Thyroid gland (tissue), 4 donors: Measurements from ENCODE around the gene MAML3. TPM values are rescaled to one million over a fixed set of nuclear protein-coding genes. Genes with fewer than 3 reads are reported as not detected.

Experiments
- DNase-seq, 2 donors: peaks; one replicate each; pipeline ENCODE4 v3.0.0-alpha.2; 2019
- H3K27ac ChIP-seq, 3 donors: fragments of 200-600 bp; sonication (generic); 1 replicate in 2 of 3; 2 replicates in 1 of 3; pipeline ENCODE4 v1.5.1; 2016 to 2019; ENCODE audit warnings: mild to moderate bottlenecking in 1 of 3, moderate library complexity in 1 of 3
- H3K27me3 ChIP-seq: fragments of 200-600 bp; sonication (generic); one replicate; pipeline ENCODE4 v1.5.1; 2019
- H3K36me3 ChIP-seq, 2 donors: fragments of 200-600 bp; sonication (generic); one replicate each; pipeline ENCODE4 v1.5.1; 2016 to 2019
- H3K4me1 ChIP-seq, 2 donors: fragments of 200-600 bp; sonication (generic); one replicate each; pipeline ENCODE4 v1.5.1; 2017 to 2019
- H3K4me3 ChIP-seq, 3 donors: fragments of 200-600 bp; sonication (generic); replicated peaks in 1 of 3; 1 replicate in 2 of 3; 2 replicates in 1 of 3; pipeline ENCODE4 v1.5.1; 2016; ENCODE audit warnings: mild to moderate bottlenecking in 1 of 3
- H3K9me3 ChIP-seq: fragments of 200-600 bp; sonication (generic); one replicate; pipeline ENCODE4 v1.5.1; 2017
- POLR2A ChIP-seq, 2 donors: fragments of 450-650 bp; IDR thresholded peaks; one replicate each; pipeline ENCODE4 v1.6.1; 2017; ENCODE audit warnings: antibody characterized with exemption in 2 of 2, mild to moderate bottlenecking in 2 of 2, moderate library complexity in 1 of 2
- WGBS, 2 donors: methylation state at CpG; one replicate each; pipeline ENCODE4 v1.1.5; 2017; 5-methylcytosine and 5-hydroxymethylcytosine counted together
- intact Hi-C: fragments of 100-400 bp; cut with DNase I; formaldehyde crosslinking; loops from one replicate; pipeline ENCODE4 v1.15.1; 2023
- total RNA-seq, 4 donors: library from RNA; depleted of rRNA; stranded (reverse); fragments of >200 nt; gene quantifications; one replicate each; pipeline ENCODE4 v1.2.3, GENCODE V29; 2016
- TF ChIP-seq, protein P1 (sequence below), 6 experiments: fragments of 200-600 bp in 3 of 6; fragments of 450-650 bp in 3 of 6; sonication (generic) in 3 of 6; IDR thresholded peaks; one replicate each; pipeline ENCODE4 v1.5.1; 2016 to 2019; ENCODE audit warnings: antibody characterized with exemption in 6 of 6, mild to moderate bottlenecking in 2 of 6, inconsistent platforms in 1 of 6, moderate library complexity in 1 of 6

The MAML3 gene
- total RNA-seq, 4 donors from 2014 or later: 5.7 to 14.1 (median 11.4) TPM

DNA sequence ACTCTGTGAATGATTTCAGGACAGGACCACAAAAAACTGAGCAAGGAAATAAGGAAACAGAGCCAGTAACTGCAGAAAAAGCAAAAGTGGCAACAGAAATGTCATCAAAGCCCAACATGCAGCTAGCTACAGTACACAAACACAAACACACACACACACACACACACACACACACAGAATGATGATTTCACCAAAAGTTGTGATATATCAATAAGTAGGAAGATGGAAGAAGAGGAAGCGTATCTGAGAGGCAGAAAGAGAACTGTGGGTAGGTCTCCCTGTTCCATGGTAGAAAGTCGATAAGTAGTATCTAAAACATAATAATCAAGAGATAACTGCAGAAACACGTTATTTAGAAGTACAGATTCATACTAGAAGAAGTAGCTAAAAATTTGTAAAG lies 340.1 kb downstream of the MAML3 start:
- Histone ChIP-seq H3K27ac (no peak overlapping the region), H3K36me3 (no peaks in the 10 kb centered on the region), H3K27me3 (no peaks in the 10 kb centered on the region), H3K9me3 (no peaks in the 10 kb centered on the region), H3K4me1 (peaks cover 9% of the 10 kb centered on the region in 2 donors), H3K4me3 (no peak overlapping the region)
- 89 to 92% methylated on average over 3 of the region's 3 CpGs for WGBS, 2 donors
- no peak for DNase-seq
- TF ChIP-seq, protein P1, sequence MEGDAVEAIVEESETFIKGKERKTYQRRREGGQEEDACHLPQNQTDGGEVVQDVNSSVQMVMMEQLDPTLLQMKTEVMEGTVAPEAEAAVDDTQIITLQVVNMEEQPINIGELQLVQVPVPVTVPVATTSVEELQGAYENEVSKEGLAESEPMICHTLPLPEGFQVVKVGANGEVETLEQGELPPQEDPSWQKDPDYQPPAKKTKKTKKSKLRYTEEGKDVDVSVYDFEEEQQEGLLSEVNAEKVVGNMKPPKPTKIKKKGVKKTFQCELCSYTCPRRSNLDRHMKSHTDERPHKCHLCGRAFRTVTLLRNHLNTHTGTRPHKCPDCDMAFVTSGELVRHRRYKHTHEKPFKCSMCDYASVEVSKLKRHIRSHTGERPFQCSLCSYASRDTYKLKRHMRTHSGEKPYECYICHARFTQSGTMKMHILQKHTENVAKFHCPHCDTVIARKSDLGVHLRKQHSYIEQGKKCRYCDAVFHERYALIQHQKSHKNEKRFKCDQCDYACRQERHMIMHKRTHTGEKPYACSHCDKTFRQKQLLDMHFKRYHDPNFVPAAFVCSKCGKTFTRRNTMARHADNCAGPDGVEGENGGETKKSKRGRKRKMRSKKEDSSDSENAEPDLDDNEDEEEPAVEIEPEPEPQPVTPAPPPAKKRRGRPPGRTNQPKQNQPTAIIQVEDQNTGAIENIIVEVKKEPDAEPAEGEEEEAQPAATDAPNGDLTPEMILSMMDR (IDR thresholded peaks at IDR 0.05): no peak
- TF ChIP-seq POLR2A (IDR thresholded peaks at IDR 0.05): no peak
- intact Hi-C loops: no loop called here

DNA sequence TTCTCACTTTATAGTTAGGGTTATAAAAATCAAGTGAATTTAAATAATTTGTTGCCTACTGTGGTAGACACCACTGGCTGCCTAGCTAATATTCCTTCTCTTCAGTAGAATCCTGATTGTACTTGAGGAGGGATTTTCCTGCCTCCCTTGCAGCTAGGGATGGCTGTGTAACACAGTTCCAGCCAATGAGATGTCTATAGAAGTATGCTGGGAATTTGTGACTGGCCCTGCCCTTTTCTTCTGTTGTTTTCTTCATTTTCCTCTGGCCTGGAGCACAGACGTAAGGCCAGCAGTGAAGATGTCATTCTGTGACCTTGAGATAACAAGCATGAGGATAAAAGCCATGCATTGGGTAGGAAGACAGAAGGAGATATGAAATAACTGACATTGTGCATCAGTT lies 343.3 kb downstream of the MAML3 start:
- Histone ChIP-seq H3K36me3 (no peaks in the 10 kb centered on the region), H3K27ac (no peak overlapping the region), H3K27me3 (no peaks in the 10 kb centered on the region), H3K9me3 (no peaks in the 10 kb centered on the region), H3K4me3 (no peak overlapping the region), H3K4me1 (peaks cover 12 to 13% of the 10 kb centered on the region in 2 donors)
- TF ChIP-seq, protein P1 (IDR thresholded peaks at IDR 0.05): no peak
- TF ChIP-seq POLR2A (IDR thresholded peaks at IDR 0.05): no peak
- 98 to 100% methylated on average over 1 of the region's 1 CpG for WGBS, 2 donors
- no peak for DNase-seq
- intact Hi-C loops: no loop called here

DNA sequence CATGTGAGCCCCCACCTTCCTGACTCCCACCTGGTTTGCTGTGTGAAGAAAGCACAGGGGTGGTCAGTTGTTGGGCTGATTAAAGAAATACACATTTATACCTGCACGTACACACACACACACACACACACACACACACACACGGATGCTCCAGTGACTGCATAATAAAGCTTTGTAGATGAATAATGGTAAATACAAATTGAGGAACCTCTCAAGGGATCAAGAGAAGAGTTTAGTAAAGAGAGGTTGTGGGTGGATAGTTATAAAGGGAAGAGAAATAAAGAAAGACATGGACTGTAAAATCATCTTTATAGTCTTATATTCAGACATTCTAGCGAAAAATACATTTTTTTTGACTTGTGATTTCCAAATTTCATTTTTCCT lies 344.2 kb downstream of the MAML3 start:
- 82 to 96% methylated on average over 3 of the region's 3 CpGs for WGBS, 2 donors
- Histone ChIP-seq H3K9me3 (no peaks in the 10 kb centered on the region), H3K4me3 (no peak overlapping the region), H3K4me1 (peaks cover 11 to 13% of the 10 kb centered on the region in 2 donors), H3K27ac (no peak overlapping the region), H3K27me3 (no peaks in the 10 kb centered on the region), H3K36me3 (no peaks in the 10 kb centered on the region)
- DNase-seq: no peak
- TF ChIP-seq POLR2A (IDR thresholded peaks at IDR 0.05): no peak
- TF ChIP-seq, protein P1 (IDR thresholded peaks at IDR 0.05): no peak
- intact Hi-C loops: no loop called here

DNA sequence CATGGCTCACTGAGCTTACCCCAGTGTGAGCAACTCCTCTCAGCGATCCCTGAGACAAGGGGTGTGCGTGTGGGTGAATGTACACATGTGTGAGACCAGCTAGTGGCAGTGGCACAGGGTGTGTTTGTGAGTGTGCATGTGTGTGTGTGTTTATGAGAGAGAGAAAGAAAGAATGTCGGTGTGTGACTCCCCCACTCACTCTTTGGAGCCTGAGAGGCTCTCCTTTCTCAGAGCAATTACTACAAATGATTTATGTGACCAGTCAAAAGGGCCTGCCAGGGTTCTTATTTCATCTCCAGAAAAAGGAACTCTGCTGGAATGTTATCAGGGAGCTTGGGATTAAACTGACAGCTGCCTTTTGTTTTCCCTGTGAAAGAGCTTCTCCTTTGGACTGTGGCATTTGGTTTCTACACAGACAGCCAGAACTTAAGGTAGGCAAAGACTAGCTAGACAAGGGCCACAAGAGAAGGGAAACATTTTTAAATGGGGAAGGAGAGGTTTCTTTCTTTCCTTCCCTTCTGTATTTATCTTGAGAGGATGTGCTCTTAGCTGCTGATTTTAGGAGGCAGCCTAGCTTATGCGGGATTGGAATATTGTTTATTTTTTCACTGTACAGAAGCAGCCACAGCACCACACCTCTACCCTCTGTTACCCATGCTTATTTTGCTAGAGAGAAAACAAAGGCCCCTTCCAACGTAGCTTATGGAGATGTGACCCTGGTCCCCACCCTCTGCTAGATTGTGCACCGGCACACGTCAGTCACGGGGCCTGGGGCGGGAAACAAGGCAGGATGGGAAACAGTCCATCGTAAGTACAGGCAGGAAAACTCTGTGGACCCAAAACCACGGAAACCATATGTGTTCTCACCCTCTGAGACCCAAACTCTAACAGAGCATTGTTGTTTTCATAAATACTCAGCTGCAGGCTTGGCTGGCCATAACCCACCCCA lies 344.9 kb downstream of the MAML3 start:
- WGBS, 2 donors: 55 to 60% methylated on average over 11 of the region's 11 CpGs
- Histone ChIP-seq H3K4me3 (no peak overlapping the region), H3K4me1 (peaks cover 6 to 13% of the 10 kb centered on the region in 2 donors), H3K36me3 (no peaks in the 10 kb centered on the region), H3K9me3 (no peaks in the 10 kb centered on the region), H3K27me3 (no peaks in the 10 kb centered on the region), H3K27ac (peak overlapping the region in 1 of 3 donors; percentile 48)
- TF ChIP-seq, protein P1 (IDR thresholded peaks at IDR 0.05): no peak
- no peak for TF ChIP-seq POLR2A (IDR thresholded peaks at IDR 0.05)
- no peak for DNase-seq
- intact Hi-C loops: no loop called here

DNA sequence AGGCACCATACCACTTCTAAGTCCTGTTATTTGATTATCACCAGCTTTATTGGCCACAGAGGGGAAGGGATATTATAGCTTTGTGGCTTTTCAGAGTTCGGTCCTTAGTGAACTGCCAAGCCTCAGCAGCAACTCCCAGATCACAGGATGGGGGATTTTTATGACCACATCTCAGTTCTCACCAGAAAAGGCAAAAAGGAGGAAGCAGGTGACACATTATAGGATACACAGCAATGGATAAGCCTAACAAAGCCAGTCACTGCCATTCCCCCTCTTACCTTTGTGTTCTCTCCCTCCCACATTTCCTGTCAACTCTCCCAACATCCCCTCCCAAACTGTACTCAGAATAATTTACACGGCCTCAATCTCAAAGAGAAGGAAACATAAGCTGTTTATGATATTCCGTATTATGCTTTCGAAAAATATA lies 345.6 kb downstream of the MAML3 start:
- H3K4me1 ChIP-seq: peaks cover 6 to 13% of the 10 kb centered on the region in 2 donors
- DNase-seq: no peak
- H3K36me3 ChIP-seq: no peaks in the 10 kb centered on the region
- H3K9me3 ChIP-seq: no peaks in the 10 kb centered on the region
- no peaks in the 10 kb centered on the region for H3K27me3 ChIP-seq
- 78 to 80% methylated on average over 4 of the region's 4 CpGs for WGBS, 2 donors
- TF ChIP-seq, protein P1 (IDR thresholded peaks at IDR 0.05): no peak
- TF ChIP-seq POLR2A (IDR thresholded peaks at IDR 0.05): no peak
- H3K27ac ChIP-seq: peak overlapping the region in 1 of 3 donors; percentile 48
- H3K4me3 ChIP-seq: no peak overlapping the region
- intact Hi-C loops: no loop called here
